Stimulated activated CD4-positive, alpha-beta T cell treated with anti-CD3 and anti-CD28 coated beads, Interleukin-12 subunit alpha, Interleukin-12 subunit beta, amount 100 ng/mL, for 4 hours (primary cell): Measurements from ENCODE around the gene OTOL1.

Source experiments
- DNase-seq: peaks from one replicate; pipeline ENCODE4 v3.0.0-alpha.2; 2020

Gene OTOL1

GRCh38 chr3:161545824-161546223 lies 49.2 kb downstream of the OTOL1 start:
- DNase-seq, result no peak

GRCh38 chr3:161548301-161548700 lies 51.7 kb downstream of the OTOL1 start:
- DNase-seq, result no peak

- DNase-seq, result no peak
Observed at GRCh38 chr3:161549261-161549660, 52.7 kb downstream of the OTOL1 start.

- DNase-seq, result no peak
Observed at GRCh38 chr3:161550491-161551195, 54.0 kb downstream of the OTOL1 start.

DNA sequence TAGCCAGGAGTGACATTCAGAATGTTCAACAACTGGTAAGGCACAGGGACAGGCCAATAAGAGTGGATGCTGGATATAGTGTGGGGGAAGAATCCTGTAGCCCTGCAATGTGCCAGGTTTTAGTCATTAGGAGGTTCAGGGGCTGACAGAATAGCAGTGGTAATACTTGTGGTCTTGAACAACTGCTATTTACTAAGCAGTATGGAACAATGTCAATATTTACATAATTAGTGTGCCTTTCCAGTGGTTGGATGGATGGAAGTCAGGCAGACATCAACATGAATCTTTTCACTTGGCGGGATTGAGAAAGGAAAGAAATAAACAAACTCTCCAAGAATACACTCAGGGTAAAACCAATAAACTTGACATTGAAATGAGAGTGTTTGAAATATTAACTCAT lies 55.1 kb downstream of the OTOL1 start:
- no peak for DNase-seq

DNA sequence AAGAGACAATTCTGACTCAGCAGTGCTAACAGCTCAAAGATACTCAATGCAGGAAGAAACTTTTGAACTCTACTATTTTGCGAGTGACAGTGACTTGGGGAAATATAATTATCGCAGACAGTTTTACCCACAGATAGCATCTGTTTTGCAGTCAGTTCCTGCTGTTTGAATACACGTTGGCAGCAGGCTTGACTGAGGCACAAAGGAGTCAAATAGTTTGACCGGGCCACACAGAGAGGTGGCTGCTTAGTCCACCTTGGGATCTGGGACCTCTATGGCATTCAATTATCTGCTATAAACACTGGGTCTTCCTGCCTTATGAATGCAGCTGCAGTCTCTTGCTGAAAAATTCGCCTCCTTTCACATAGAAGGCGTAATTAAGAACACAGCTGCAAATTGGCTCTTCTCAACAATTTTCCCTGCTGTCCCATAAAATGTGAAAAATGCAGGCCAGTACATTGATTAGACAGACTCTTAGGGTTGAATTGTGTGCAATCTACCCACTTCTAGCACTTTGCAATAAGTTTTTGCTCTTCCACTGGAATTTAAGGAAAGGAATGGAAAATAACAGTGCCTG lies 56.5 kb downstream of the OTOL1 start:
- DNase-seq, result no peak
